GM23338 (cell line): ENCODE results near the gene CDK5RAP1. TPM values are rescaled to one million over a fixed set of nuclear protein-coding genes. Genes with fewer than 3 reads are reported as not detected.

Experiments used
- EZH2phosphoT487 ChIP-seq: fragments of 200-600 bp; sonication (generic); IDR thresholded peaks from one replicate; pipeline ENCODE4 v1.8.1; 2018; ENCODE audit warnings: antibody characterized with exemption; ENCODE audit not compliant: unreplicated experiment
- ZNF462 ChIP-seq: fragments of 250-450 bp; sonication (Bioruptor Pico); IDR thresholded peaks from 2 replicates; pipeline ENCODE4 v1.5.0; 2020; ENCODE audit warnings: mild to moderate bottlenecking, moderate library complexity
- polyA plus RNA-seq: library from polyadenylated mRNA; unstranded; fragments of >200 nt; fragmentation: Nextera tagmentation; extraction: Ambion mirVana; gene quantifications from 2 replicates; pipeline ENCODE4 v1.2.1, GENCODE V29; 2016
- total RNA-seq: library from RNA; depleted of rRNA; stranded (reverse); fragments of >200 nt; shearing (Covaris generic); gene quantifications from 2 replicates; pipeline ENCODE4 v1.2.3, GENCODE V29; 2014; rRNA removed

Gene CDK5RAP1
- total and polyA plus RNA-seq, 2 experiments from 2014 or later: 33.8 to 38.1 TPM

GRCh38 chr20:33309631-33310030 is 91.7 kb downstream of the CDK5RAP1 start (continued):
- TF ChIP-seq ZNF462: no peak
- no peak for TF ChIP-seq EZH2phosphoT487

Other genes with a start within 250 kb of the CDK5RAP1 start
- gene BPIFA2, start 233.4 kb downstream of the CDK5RAP1 start, total RNA-seq: not detected in 2 replicates
- gene BPIFA2, start 233.4 kb downstream of the CDK5RAP1 start, polyA plus RNA-seq: not detected in 2 replicates
- not detected in 2 replicates for gene BPIFA3, start 184.2 kb downstream of the CDK5RAP1 start, total RNA-seq
- not detected in 2 replicates for gene BPIFA3, start 184.2 kb downstream of the CDK5RAP1 start, polyA plus RNA-seq
- not detected in 2 replicates for gene BPIFA1, start 165.5 kb downstream of the CDK5RAP1 start, total RNA-seq
- gene BPIFA1, start 165.5 kb downstream of the CDK5RAP1 start, polyA plus RNA-seq: not detected in 2 replicates
- gene BPIFB1, start 118.3 kb downstream of the CDK5RAP1 start, total RNA-seq: not detected in 2 replicates
- gene BPIFB1, start 118.3 kb downstream of the CDK5RAP1 start, polyA plus RNA-seq: not detected in 2 replicates
- gene SNTA1, start 42.2 kb upstream of the CDK5RAP1 start, total RNA-seq: 5.0 and 9.3 TPM in 2 replicates
- 3.8 and 4.5 TPM in 2 replicates for gene SNTA1, start 42.2 kb upstream of the CDK5RAP1 start, polyA plus RNA-seq
- 14.7 and 15.8 TPM in 2 replicates for gene CBFA2T2, start 88.6 kb upstream of the CDK5RAP1 start, total RNA-seq
- 12.3 and 12.7 TPM in 2 replicates for gene CBFA2T2, start 88.6 kb upstream of the CDK5RAP1 start, polyA plus RNA-seq